HFF-Myc (cell line): ENCODE data around the gene ITSN1.

ENCODE experiments used
- DNase-seq: peaks from one replicate; pipeline ENCODE4 v3.0.0-alpha.2; 2011; ENCODE audit warnings: low read depth; ENCODE audit errors: extremely low read depth
- H3K4me3 ChIP-seq: replicated peaks from 2 replicates; pipeline ENCODE4 v1.5.1; 2011; ENCODE audit warnings: low read depth, mild to moderate bottlenecking, control low read depth, low read length
- TF ChIP-seq, protein P1 (sequence below): IDR thresholded peaks from 2 replicates; pipeline ENCODE4 v1.5.1; 2012; ENCODE audit warnings: mild to moderate bottlenecking, low read depth, low read length, control low read depth; ENCODE audit errors: missing control alignments

ITSN1 gene

DNA sequence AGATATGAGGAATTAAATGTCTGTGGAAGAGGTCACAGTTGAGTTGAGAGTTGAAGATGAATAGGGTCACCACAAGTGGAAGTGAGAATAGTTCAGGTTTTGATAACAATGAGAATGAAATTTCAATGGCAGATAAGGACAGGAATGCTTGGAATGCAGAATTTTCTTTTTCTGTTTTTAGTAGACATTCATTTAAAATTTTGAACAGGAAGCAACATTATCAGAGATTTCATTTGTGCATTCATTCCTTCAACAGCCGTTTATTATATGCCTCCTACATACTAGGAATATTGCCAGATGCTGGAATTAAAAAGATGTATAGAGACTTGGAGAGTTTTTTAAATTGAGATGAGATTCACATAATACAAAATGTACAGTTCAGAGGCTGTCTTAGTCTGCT is 126.8 kb downstream of the ITSN1 start:
- DNase-seq = no peak
- TF ChIP-seq, protein P1, sequence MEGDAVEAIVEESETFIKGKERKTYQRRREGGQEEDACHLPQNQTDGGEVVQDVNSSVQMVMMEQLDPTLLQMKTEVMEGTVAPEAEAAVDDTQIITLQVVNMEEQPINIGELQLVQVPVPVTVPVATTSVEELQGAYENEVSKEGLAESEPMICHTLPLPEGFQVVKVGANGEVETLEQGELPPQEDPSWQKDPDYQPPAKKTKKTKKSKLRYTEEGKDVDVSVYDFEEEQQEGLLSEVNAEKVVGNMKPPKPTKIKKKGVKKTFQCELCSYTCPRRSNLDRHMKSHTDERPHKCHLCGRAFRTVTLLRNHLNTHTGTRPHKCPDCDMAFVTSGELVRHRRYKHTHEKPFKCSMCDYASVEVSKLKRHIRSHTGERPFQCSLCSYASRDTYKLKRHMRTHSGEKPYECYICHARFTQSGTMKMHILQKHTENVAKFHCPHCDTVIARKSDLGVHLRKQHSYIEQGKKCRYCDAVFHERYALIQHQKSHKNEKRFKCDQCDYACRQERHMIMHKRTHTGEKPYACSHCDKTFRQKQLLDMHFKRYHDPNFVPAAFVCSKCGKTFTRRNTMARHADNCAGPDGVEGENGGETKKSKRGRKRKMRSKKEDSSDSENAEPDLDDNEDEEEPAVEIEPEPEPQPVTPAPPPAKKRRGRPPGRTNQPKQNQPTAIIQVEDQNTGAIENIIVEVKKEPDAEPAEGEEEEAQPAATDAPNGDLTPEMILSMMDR = no peak
- no peak overlapping the region for H3K4me3 ChIP-seq

DNA sequence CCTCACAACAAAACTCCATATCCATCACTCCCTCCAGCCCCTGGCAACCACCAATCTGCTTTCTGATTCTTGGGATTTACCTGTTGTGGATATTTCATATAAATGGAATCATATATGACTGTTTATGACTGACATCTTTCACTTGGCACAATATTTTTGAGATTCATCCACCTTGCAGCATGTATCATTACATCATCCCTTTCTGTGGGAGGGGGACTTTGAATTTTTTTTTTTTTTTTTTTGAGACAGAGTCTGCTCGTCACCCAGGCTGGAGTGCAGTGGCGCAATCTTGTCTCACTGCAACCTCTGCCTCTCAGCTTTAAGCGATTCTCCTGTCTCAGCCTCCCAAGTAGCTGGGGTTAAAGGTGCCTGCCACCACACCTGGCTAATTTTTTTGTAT is 128.2 kb downstream of the ITSN1 start:
- TF ChIP-seq, protein P1 = no peak

DNA sequence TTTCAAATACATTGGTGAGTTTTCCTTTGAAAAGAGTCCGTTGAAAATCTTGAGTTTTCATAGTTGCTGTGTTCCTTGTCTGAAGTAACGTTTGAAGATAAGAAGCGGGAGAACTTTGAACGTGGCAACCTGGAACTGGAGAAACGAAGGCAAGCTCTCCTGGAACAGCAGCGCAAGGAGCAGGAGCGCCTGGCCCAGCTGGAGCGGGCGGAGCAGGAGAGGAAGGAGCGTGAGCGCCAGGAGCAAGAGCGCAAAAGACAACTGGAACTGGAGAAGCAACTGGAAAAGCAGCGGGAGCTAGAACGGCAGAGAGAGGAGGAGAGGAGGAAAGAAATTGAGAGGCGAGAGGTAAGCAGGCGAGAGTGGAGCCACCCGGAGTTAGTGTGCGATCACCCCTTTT is 129.7 kb downstream of the ITSN1 start:
- H3K4me3 ChIP-seq = no peak overlapping the region
- TF ChIP-seq, protein P1 = no peak
- no peak for DNase-seq

More for the DNA sequence above, 128.2 kb downstream of the ITSN1 start:
- no peak overlapping the region for H3K4me3 ChIP-seq
- DNase-seq = no peak

DNA sequence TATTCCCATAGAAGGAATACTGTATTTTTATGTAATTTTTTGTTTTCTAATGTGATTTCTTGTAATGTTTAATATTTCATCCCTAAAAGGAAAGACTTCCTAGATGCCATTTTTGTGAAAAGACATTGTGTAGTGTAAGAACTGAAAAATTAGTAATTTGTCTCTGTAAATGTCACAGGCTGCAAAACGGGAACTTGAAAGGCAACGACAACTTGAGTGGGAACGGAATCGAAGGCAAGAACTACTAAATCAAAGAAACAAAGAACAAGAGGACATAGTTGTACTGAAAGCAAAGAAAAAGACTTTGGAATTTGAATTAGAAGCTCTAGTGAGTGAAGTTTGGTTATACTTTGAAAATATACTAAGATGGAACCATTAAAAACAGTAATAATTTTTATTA is 132.2 kb downstream of the ITSN1 start:
- no peak for DNase-seq
- TF ChIP-seq, protein P1 = no peak
- no peak overlapping the region for H3K4me3 ChIP-seq

DNA sequence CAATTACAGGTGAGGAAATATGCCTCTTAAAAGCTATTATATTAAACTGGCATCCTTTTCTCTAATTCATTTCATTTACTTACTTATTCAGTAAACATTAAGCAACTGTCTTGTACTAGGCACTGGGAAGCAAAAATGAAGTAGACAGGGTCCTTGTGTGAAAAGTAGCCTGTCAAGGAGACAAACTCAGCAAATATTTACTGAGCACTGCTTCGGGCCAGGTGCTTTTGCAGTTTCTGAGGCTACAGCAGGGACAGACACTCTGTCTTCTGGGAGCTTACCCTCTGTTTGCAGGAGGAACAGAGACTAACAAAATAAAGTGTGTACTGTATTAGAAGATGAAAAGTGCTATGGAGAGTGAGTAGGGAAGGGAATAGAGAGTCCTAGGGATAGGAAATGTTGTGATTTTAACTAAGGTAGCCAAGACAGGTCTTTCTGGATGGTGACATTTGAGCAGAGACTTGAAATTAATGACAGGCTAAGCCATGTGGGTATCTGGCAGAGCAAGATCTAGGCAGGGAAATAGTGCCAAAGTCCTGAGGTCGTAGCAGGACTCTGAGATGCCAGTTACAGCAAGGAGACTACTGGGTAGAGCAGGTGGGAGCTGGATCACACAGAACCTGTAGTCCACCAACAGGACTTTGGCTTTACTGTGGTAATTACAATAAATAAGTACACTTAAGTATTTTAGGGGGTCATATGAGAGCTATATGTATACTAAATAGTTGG is 133.0 kb downstream of the ITSN1 start:
- no peak for DNase-seq
- H3K4me3 ChIP-seq = no peak overlapping the region
- TF ChIP-seq, protein P1 = no peak

DNA sequence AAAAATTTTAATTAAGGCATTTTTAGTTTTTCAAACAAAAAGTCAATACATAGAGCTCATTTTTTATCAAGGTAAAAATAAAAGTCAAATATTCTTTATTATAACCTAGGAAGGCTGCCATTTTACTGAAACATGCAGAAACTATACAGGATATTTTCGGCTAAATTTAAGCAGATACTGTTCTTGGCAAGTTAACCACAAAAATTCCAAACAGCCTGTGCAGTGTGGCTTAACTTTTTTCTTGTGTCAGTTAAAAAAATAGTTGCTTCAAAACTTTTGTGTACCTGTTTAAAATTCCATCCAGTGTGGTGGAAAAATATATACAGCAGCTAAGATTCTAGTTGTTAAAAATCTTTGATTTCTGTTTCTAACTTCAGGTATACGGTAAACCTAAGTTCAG is 138.3 kb downstream of the ITSN1 start:
- TF ChIP-seq, protein P1 = no peak
- DNase-seq = no peak

DNA sequence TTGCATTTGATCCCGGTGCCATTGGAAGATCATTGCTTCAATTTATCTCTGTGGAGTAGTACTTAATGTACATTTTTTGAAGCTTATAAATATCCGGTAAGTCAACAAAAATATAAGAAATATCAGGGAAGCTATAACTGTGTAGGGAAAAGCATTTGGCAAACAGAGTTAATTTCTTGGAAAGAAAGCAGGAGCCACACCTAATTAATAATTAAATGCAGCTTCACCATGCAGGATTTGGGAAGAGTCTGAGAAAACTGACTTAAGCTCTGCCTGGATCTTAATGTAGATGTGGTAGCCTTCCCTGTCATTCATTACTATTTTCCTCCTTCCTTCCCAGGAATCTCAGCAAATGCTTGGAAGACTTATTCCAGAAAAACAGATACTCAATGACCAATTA is 138.8 kb downstream of the ITSN1 start:
- TF ChIP-seq, protein P1 = no peak
- H3K4me3 ChIP-seq = no peak overlapping the region
- no peak for DNase-seq

More for the DNA sequence above, 138.3 kb downstream of the ITSN1 start:
- no peak overlapping the region for H3K4me3 ChIP-seq
